Measurements from ENCODE around the gene CFAP61. TPM values are rescaled to one million over a fixed set of nuclear protein-coding genes. Genes with fewer than 3 reads are reported as not detected.
A peak's percentile ranks its signal among the peaks of the same experiment; 100 is the strongest.
"Not testable (repeated sequence)": the region's sequence is repeated elsewhere in the genome, so short reads cannot be mapped to it uniquely, and the experiment has no call there.

CFAP61 gene
- polyA plus RNA-seq, 1 experiment, result not detected

DNA sequence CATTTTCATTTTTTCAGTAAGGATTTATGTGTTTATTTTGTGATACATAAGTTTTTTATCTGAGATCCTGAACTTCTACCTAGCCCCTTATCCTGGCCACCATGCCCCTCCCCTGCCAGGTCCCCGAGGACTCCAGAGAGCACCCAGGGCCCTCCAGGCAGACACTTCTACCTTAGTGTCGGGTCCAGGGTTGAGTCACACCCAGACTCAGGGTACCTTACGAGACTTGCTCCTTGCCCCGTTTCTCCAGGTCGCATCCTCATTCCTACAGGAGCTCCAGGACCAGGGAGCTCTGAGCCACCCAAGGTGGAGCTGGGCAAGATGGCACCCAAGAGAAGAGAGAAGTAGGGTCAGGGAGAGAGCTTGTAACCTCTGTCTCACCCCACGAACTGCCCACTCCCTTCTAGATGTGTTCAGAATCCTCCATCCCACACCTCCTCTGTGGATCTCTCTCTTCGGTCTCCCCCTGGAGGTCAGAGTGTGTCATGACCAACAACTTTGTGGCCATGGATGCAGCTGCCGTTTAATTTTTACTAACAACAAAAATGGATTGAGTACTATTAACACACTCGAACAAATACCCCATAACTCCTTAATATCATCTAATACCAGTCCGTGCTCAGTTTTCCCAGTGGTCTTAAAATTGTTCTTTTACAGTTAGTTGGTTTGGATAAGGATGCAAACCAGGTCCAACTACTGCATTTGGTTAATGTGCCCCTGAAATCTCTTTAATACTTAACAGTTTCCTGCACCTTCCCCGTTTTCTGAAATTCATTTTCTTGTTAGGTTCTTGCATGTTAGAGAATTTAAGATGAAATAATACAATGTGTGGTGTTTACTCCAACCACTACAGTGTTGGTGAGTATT is 185.0 kb downstream of the CFAP61 start:
- ChIA-PET POLR2A (no interaction called here), CTCF (interaction anchor here (0.6 to 3.7 kb wide), 23 partner anchors 9 to 356 kb away, joined by 3 to 33 read pairs (median 4); no protein-coding TSS in a partner anchor)
- H3K4me3 ChIP-seq (ENCODE audit: low read depth, low read length), result no peak overlapping the region
- H3K27me3 ChIP-seq (ENCODE audit: control insufficient read depth, insufficient read depth, low read length), result peaks cover 5% of the 10 kb centered on the region
- no peaks in the 10 kb centered on the region for H3K36me3 ChIP-seq (ENCODE audit: control insufficient read depth, insufficient read depth, low read length)
- no peak for DNase-seq (ENCODE audit: low read depth)
- peak; percentile 81 for TF ChIP-seq CTCF (IDR thresholded peaks at IDR 0.05; ENCODE audit: insufficient read depth, low read depth, low read length)

- H3K4me3 ChIP-seq (ENCODE audit: low read depth, low read length), result no peak overlapping the region
- no peaks in the 10 kb centered on the region for H3K36me3 ChIP-seq (ENCODE audit: control insufficient read depth, insufficient read depth, low read length)
- ChIA-PET POLR2A (interaction anchor here (0.8 kb wide), 1 partner anchor 317 kb away, joined by 4 read pairs; no protein-coding TSS in a partner anchor), CTCF (interaction anchor here (1.1 kb wide), 1 partner anchor 158 kb away, joined by 3 read pairs; no protein-coding TSS in a partner anchor)
- DNase-seq (ENCODE audit: low read depth), result no peak
- no peak for TF ChIP-seq CTCF (IDR thresholded peaks at IDR 0.05; ENCODE audit: insufficient read depth, low read depth, low read length)
- H3K27me3 ChIP-seq (ENCODE audit: control insufficient read depth, insufficient read depth, low read length), result no peaks in the 10 kb centered on the region; the same call in 1 of the 2 replicates
Measured at GRCh38 chr20:20241976-20242375, 189.6 kb downstream of the CFAP61 start.

GRCh38 chr20:20244384-20244783 is 192.1 kb downstream of the CFAP61 start:
- DNase-seq (ENCODE audit: low read depth); H3K36me3 ChIP-seq (ENCODE audit: control insufficient read depth, insufficient read depth, low read length); H3K27me3 ChIP-seq (ENCODE audit: control insufficient read depth, insufficient read depth, low read length); CTCF ChIA-PET; H3K4me3 ChIP-seq (ENCODE audit: low read depth, low read length); POLR2A ChIA-PET: not testable (repeated sequence)

DNA sequence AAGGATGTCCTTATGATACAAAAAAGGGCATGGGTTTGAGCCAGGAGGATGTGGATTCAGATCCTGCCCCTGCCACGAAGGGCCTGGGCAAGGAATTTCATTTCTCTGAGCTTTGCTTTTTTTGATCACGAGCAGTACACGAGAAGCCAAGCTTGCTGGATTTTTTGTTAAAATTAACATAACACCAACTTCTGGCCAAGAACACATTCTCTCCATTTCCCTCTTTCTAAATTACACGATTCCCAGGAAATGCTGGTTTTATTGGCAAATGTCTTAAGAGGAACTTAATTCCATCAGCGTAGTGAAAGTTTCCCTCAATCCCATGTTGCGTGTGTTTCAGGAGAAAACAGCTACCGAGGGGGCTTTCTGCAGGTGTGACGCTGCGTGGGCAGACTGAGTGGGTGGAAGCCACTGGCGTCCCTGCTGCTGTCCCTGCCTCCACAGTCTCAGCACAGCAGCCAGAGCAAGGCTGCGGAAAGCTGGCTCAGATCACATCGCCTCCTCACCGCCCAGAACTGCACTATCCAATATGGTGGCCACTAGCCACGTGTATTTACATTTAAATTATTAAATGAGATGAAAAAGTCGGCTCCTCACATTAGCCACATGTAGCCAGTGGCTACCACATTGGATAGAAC is 194.8 kb downstream of the CFAP61 start:
- no peak for DNase-seq (ENCODE audit: low read depth)
- Histone ChIP-seq H3K27me3 (ENCODE audit: control insufficient read depth, insufficient read depth, low read length) (no peaks in the 10 kb centered on the region; the same call in 1 of the 2 replicates), H3K4me3 (ENCODE audit: low read depth, low read length) (no peak overlapping the region), H3K36me3 (ENCODE audit: control insufficient read depth, insufficient read depth, low read length) (no peaks in the 10 kb centered on the region)
- ChIA-PET POLR2A (no interaction called here), CTCF (interaction anchor here (2.7 kb wide), 1 partner anchor 10 kb away, joined by 22 read pairs; no protein-coding TSS in a partner anchor)
- no peak for TF ChIP-seq CTCF (IDR thresholded peaks at IDR 0.05; ENCODE audit: insufficient read depth, low read depth, low read length)

GRCh38 chr20:20248620-20249200 is 196.4 kb downstream of the CFAP61 start:
- ChIA-PET POLR2A (no interaction called here), CTCF (interaction anchor here (5.6 kb wide), 1 partner anchor 11 kb away, joined by 32 read pairs; no protein-coding TSS in a partner anchor)
- H3K4me3 ChIP-seq (ENCODE audit: low read depth, low read length), result no peak overlapping the region
- H3K27me3 ChIP-seq (ENCODE audit: control insufficient read depth, insufficient read depth, low read length), result no peaks in the 10 kb centered on the region; the same call in none of the 2 replicates
- no peaks in the 10 kb centered on the region for H3K36me3 ChIP-seq (ENCODE audit: control insufficient read depth, insufficient read depth, low read length)
- TF ChIP-seq CTCF (IDR thresholded peaks at IDR 0.05; ENCODE audit: insufficient read depth, low read depth, low read length), result no peak
- DNase-seq (ENCODE audit: low read depth), result no peak

Measured in BJ (cell line).